Stimulated activated CD8-positive, alpha-beta memory T cell treated with anti-CD3 and anti-CD28 coated beads, Interleukin-7, amount 100 ng/mL, for 24 hours (primary cell): ENCODE results near the gene TAAR6.
"Not testable (repeated sequence)": the region's sequence is repeated elsewhere in the genome, so short reads cannot be mapped to it uniquely, and the experiment has no call there.

Experiments
- DNase-seq: peaks from one replicate; pipeline ENCODE4 v3.0.0-alpha.2; 2020; ENCODE audit warnings: low read depth

Gene TAAR6

GRCh38 chr6:132590362-132590761 lies 20.2 kb downstream of the TAAR6 start:
- DNase-seq, result no peak

- no peak for DNase-seq
Observed at GRCh38 chr6:132592855-132593254, 22.7 kb downstream of the TAAR6 start.

GRCh38 chr6:132596201-132596600 lies 26.1 kb downstream of the TAAR6 start:
- no peak for DNase-seq

GRCh38 chr6:132598473-132598872 lies 28.4 kb downstream of the TAAR6 start:
- DNase-seq, result no peak

GRCh38 chr6:132600900-132601299 lies 30.8 kb downstream of the TAAR6 start:
- not testable (repeated sequence) for DNase-seq

- DNase-seq, result no peak
Observed at GRCh38 chr6:132604635-132605152, 34.6 kb downstream of the TAAR6 start.

GRCh38 chr6:132607544-132608233 lies 37.6 kb downstream of the TAAR6 start:
- DNase-seq, result no peak

GRCh38 chr6:132611616-132612015 lies 41.5 kb downstream of the TAAR6 start:
- no peak for DNase-seq

- no peak for DNase-seq
Observed at GRCh38 chr6:132612449-132613108, 42.5 kb downstream of the TAAR6 start.

- DNase-seq, result no peak
Observed at GRCh38 chr6:132614554-132614953, 44.4 kb downstream of the TAAR6 start.

- DNase-seq, result no peak
Observed at GRCh38 chr6:132616677-132617076, 46.6 kb downstream of the TAAR6 start.
